SJSA1 (cell line): Measurements from ENCODE around the gene DRC1. TPM values are rescaled to one million over a fixed set of nuclear protein-coding genes. Genes with fewer than 3 reads are reported as not detected.
A peak's percentile ranks its signal among the peaks of the same experiment; 100 is the strongest.

Source experiments
- DNase-seq, 2 experiments: peaks; one replicate each; pipeline ENCODE4 v3.0.0-alpha.2; 2015 to 2020; ENCODE audit warnings: low spot score in 2 of 2, low read depth in 1 of 2
- H3K27ac ChIP-seq: fragments of 250-450 bp; sonication (Bioruptor Pico); 2 replicates; pipeline ENCODE4 v1.5.1; 2020; ENCODE audit warnings: mild to moderate bottlenecking, moderate library complexity
- H3K27me3 ChIP-seq: fragments of 250-450 bp; sonication (Bioruptor Pico); replicated peaks from 2 replicates; pipeline ENCODE4 v1.5.1; 2020; ENCODE audit warnings: mild to moderate bottlenecking, moderate library complexity
- H3K36me3 ChIP-seq: fragments of 250-450 bp; sonication (Bioruptor Pico); 2 replicates; pipeline ENCODE4 v1.5.1; 2020; ENCODE audit warnings: mild to moderate bottlenecking
- H3K4me1 ChIP-seq: fragments of 250-450 bp; sonication (Bioruptor Pico); replicated peaks from 2 replicates; pipeline ENCODE4 v1.6.1; 2021; ENCODE audit warnings: mild to moderate bottlenecking
- H3K4me3 ChIP-seq: fragments of 250-450 bp; sonication (Bioruptor Pico); 2 replicates; pipeline ENCODE4 v1.5.1; 2020; ENCODE audit warnings: mild to moderate bottlenecking
- H3K9me3 ChIP-seq: fragments of 250-450 bp; sonication (Bioruptor Pico); replicated peaks from 2 replicates; pipeline ENCODE4 v1.5.1; 2020; ENCODE audit warnings: mild to moderate bottlenecking
- total RNA-seq: library from RNA; depleted of rRNA; stranded (reverse); fragments of >200 nt; shearing (Covaris generic); gene quantifications from 2 replicates; pipeline ENCODE4 v1.2.3, GENCODE V29; 2014

Gene DRC1
- total RNA-seq, 1 experiment from 2014 or later = not detected

DNA sequence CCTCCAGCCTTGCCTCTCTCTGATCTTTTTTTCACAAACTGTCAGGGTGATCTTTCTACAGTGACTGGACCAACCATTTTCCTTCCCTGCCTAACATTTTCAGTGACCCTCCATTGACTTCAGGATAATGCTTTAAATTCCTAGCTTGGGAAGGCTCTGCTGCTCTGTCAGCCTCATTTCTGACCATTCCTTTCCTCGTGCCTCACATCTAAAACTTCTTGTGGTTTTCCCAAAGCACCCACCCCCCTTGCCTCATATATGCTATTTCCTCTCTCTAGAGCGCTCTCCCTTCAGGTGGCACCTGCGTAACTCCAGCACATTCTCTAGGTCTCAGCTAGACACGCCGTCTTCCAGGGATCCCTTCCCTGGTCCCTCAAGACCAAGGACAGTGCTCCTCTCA lies 37.2 kb downstream of the DRC1 start:
- no peaks in the 10 kb centered on the region for H3K9me3 ChIP-seq
- H3K4me3 ChIP-seq = no peak overlapping the region
- DNase-seq = no peak
- peaks cover 11% of the 10 kb centered on the region for H3K27me3 ChIP-seq
- H3K36me3 ChIP-seq = no peaks in the 10 kb centered on the region
- no peaks in the 10 kb centered on the region for H3K4me1 ChIP-seq
- no peak overlapping the region for H3K27ac ChIP-seq

DNA sequence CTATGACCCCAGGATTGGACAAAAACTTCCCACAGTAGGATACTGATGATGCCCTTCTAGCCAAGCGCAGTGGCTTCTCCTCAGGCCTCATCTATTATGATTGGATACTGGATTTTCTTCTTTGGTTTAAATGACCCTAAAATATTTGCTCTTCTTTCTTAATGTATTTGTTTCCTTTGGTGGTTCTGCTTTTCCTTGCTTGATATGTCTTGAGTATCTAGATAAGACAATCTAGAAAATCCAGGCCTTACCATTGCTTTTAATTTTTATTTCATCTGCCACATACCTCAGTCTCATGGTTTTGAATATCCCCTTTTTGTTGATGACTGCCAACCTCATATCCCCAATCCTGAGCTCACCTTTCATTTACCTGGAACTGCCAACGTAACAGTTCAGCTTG lies 40.6 kb downstream of the DRC1 start:
- H3K27ac ChIP-seq = no peak overlapping the region
- H3K36me3 ChIP-seq = no peaks in the 10 kb centered on the region
- peaks cover 11% of the 10 kb centered on the region for H3K27me3 ChIP-seq
- no peak for DNase-seq
- H3K9me3 ChIP-seq = no peaks in the 10 kb centered on the region
- no peak overlapping the region for H3K4me3 ChIP-seq
- H3K4me1 ChIP-seq = no peaks in the 10 kb centered on the region

DNA sequence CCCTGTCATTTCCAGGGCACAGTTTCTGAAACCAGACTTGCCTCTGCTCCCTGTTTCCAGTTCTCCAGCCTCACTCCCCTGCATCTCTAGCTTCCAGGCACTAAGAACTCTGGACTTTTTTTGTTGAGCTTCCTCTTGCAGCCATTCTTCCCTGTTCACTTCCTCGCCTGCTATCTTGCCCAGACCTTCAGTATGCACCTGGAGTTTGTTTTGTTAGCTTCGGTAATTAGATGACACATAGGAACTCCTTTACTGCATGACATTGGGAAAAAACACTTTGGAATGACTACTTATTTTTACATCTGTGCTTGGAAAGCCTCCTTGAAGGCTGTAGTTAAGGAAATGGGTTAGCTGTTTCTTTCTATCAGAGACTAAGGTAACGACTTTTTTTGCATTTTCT lies 41.0 kb downstream of the DRC1 start:
- Histone ChIP-seq H3K36me3 (no peaks in the 10 kb centered on the region), H3K27ac (no peak overlapping the region), H3K27me3 (peaks cover 11% of the 10 kb centered on the region), H3K4me3 (no peak overlapping the region), H3K9me3 (no peaks in the 10 kb centered on the region), H3K4me1 (no peaks in the 10 kb centered on the region)
- DNase-seq = no peak

DNA sequence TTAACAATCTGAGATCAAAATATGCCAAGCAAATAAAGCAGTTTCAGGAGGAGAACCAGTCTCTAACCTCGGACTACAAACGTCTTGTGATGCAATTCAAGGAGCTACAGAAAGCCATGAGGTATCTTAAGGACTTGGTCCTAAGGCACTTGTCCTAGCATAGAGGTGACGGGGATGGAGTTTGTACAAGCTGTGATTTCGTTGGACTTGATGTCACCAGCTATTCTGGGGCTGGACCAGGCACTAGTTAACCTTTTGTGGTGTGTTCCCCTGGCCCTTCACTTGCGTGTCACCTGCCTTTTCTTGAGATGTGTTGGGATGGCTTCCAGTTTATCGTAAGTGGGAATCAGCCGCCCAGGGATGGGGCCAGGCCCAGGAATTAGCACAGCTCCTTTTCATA lies 42.5 kb downstream of the DRC1 start:
- Histone ChIP-seq H3K4me3 (no peak overlapping the region), H3K9me3 (no peaks in the 10 kb centered on the region), H3K27ac (no peak overlapping the region), H3K4me1 (no peaks in the 10 kb centered on the region), H3K36me3 (no peaks in the 10 kb centered on the region), H3K27me3 (peaks cover 7% of the 10 kb centered on the region)
- DNase-seq = peak in 1 of 2 experiments; percentile 18

DNA sequence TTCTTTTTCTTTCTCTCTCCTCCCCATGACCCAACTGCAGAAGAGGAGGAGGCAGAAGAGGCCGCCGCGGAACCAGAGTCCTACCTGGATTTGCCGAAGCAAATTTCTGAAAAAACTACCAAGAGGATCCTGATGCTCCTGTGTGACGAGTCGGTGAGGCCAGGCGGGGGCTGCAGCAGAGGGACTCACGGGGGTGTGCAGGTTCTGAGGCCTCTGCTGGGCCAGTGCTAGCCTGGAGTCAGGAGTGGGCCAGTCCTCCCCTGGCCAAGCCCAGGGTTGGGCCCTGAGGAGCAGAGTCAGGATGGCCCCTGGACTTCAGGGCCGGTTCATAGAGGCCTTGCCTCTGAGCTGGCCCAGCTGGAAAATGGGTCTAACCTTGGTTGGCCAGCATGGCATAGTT lies 46.9 kb downstream of the DRC1 start:
- Histone ChIP-seq H3K4me3 (no peak overlapping the region), H3K9me3 (no peaks in the 10 kb centered on the region), H3K27ac (no peak overlapping the region), H3K4me1 (no peaks in the 10 kb centered on the region), H3K27me3 (0 out of 2 replicates have a peak, but pooled peaks cover 6% of the 10 kb centered on the region), H3K36me3 (no peaks in the 10 kb centered on the region)
- no peak for DNase-seq

DNA sequence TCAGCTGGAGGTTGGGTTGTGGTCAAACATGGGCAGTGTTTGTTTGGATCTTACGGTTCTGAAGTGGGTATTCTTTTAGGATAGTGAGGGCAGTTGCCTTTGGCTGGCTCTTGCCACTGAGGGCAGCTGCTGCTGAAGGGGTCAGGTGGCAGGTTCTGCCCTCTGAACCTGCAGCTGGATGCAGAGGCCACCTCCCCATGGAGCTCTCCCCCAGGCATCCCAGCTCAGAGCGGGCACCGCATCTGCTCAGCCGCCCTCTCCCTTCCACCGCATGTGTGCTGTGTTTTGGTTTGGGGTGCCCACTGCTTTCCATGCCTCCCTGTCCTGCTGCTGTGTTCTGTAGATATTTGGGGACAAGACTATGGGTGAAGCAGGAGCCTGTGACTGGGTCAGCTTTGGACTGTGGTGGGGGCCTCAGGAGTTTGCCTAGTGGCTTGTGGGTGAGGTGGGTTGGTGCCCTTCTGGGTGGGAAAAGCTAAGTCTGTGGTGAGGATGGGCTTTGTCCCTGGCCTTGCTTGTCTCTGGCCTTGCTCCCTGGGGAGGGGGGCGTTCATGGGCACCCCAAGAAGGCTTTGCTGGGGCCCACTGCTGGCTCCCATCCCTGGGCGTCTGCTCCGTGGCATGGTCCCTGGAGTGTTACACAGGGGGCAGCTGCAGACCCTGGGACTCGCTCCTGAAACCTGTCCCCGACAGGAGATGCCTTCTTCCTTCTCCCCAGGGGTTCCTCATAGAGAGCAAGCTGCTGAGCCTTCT lies 47.7 kb downstream of the DRC1 start:
- Histone ChIP-seq H3K27ac (no peak overlapping the region), H3K4me3 (no peak overlapping the region), H3K4me1 (no peaks in the 10 kb centered on the region), H3K27me3 (0 out of 2 replicates have a peak, but pooled peaks cover 6% of the 10 kb centered on the region), H3K9me3 (no peaks in the 10 kb centered on the region), H3K36me3 (no peaks in the 10 kb centered on the region)
- no peak for DNase-seq

DNA sequence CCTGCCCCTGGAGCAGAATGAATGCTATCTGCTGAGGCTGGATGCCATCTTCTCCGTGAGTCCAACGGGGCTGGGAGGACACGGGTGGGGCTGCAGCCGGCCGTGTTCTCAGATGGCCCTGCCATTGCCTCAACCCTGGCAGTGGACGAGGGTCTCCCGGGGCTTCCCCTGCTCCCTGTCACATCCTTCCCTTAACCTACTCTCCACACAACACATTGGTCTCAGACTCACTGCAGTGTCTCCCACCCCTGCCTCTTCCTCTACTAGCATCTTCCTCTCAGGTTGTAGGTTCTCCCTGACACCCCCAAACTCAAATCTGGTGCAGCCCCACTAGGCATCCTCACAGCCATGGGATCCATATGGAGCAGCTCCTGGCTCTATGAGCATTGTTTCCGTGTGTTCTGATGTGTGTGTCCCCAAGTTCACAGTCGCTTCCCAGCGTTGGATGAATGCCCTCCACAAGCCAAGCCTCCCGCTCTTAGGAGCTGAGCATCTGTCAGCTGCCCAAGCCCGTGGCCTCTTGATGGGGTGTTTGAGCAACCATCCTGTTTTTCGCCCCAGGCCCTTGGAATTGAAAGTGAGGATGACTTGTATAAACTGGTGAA lies 48.4 kb downstream of the DRC1 start:
- no peaks in the 10 kb centered on the region for H3K9me3 ChIP-seq
- H3K27me3 ChIP-seq = 0 out of 2 replicates have a peak, but pooled peaks cover 6% of the 10 kb centered on the region
- no peaks in the 10 kb centered on the region for H3K4me1 ChIP-seq
- no peaks in the 10 kb centered on the region for H3K36me3 ChIP-seq
- H3K27ac ChIP-seq = no peak overlapping the region
- H3K4me3 ChIP-seq = no peak overlapping the region
- no peak for DNase-seq

DNA sequence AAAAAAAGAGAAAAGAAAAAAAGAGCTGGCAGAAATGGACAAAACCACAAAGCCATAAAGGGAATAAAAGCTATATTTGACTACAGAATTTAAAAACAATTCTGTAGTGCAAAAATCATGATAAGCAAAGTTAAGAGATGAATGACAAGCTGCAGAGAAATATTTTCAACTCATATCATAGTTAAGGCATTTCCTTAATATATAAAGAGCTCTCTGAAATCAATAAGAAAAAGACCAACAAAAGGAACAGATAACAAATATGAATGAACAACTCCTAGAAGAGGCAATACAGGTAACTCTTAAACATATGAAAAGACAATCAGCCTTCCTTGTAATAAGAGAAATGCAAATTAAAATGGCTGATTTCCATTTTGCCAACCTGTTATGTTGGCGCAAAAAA lies 50.0 kb downstream of the DRC1 start:
- H3K36me3 ChIP-seq = no peaks in the 10 kb centered on the region
- no peaks in the 10 kb centered on the region for H3K9me3 ChIP-seq
- no peak for DNase-seq
- 0 out of 2 replicates have a peak, but pooled peaks cover 6% of the 10 kb centered on the region for H3K27me3 ChIP-seq
- H3K4me3 ChIP-seq = no peak overlapping the region
- H3K4me1 ChIP-seq = no peaks in the 10 kb centered on the region
- H3K27ac ChIP-seq = no peak overlapping the region

GRCh38 chr2:26453421-26454329 lies 52.0 kb downstream of the DRC1 start:
- Histone ChIP-seq H3K27me3 (0 out of 2 replicates have a peak, but pooled peaks cover 11% of the 10 kb centered on the region), H3K4me1 (no peaks in the 10 kb centered on the region), H3K36me3 (no peaks in the 10 kb centered on the region), H3K4me3 (no peak overlapping the region), H3K9me3 (no peaks in the 10 kb centered on the region), H3K27ac (no peak overlapping the region)
- peak in 1 of 2 experiments; percentile 19 for DNase-seq

DNA sequence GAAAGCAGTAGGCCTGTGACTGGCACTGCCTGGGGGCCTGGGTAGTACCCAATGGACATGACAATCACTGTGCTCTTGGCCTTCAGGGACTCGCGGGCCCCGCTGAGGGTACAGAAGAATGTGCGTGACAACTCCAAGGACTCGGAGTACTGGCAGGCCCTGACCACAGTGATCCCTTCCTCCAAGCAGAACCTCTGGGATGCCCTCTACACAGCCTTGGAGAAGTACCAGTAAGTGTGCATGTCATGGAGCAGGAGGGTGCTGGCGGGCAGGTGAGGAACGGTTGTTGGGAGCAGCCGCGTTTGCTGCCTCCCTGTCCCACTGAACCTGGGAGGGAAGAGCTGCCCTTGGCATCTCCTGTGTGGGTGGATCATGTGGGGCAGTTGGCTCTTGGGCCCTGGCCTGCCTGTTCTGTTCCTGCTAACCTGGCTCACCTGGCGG lies 52.9 kb downstream of the DRC1 start:
- DNase-seq = peak in 1 of 2 experiments; percentile 24
- no peak overlapping the region for H3K4me3 ChIP-seq
- no peaks in the 10 kb centered on the region for H3K36me3 ChIP-seq

GRCh38 chr2:26455037-26455669 lies 53.4 kb downstream of the DRC1 start:
- H3K4me1 ChIP-seq = no peaks in the 10 kb centered on the region
- DNase-seq = peak in 1 of 2 experiments; percentile 34
- 0 out of 2 replicates have a peak, but pooled peaks cover 10% of the 10 kb centered on the region for H3K27me3 ChIP-seq
- no peak overlapping the region for H3K27ac ChIP-seq
- no peaks in the 10 kb centered on the region for H3K9me3 ChIP-seq
- H3K36me3 ChIP-seq = no peaks in the 10 kb centered on the region
- H3K4me3 ChIP-seq = no peak overlapping the region

More for the DNA sequence above, 52.9 kb downstream of the DRC1 start:
- Histone ChIP-seq H3K4me1 (no peaks in the 10 kb centered on the region), H3K27me3 (0 out of 2 replicates have a peak, but pooled peaks cover 11% of the 10 kb centered on the region), H3K27ac (no peak overlapping the region), H3K9me3 (no peaks in the 10 kb centered on the region)

- Histone ChIP-seq H3K4me3 (no peak overlapping the region), H3K27ac (no peak overlapping the region), H3K36me3 (no peaks in the 10 kb centered on the region), H3K27me3 (0 out of 2 replicates have a peak, but pooled peaks cover 7% of the 10 kb centered on the region), H3K9me3 (no peaks in the 10 kb centered on the region), H3K4me1 (no peaks in the 10 kb centered on the region)
- DNase-seq = peak in 1 of 2 experiments; percentile 33
These were observed 54.1 kb downstream of the DRC1 start for GRCh38 chr2:26455670-26456439.
